ENCODE data around the gene NEUROD4.

Gene NEUROD4

GRCh38 chr12:55060470-55060869, 40.7 kb downstream of the NEUROD4 start:
- DNase-seq (ENCODE audit: low read depth in 2 of 2), result no peak

- no peak for DNase-seq (ENCODE audit: low read depth in 2 of 2)
Measured at GRCh38 chr12:55061024-55061423, 41.2 kb downstream of the NEUROD4 start.

- DNase-seq (ENCODE audit: low read depth in 2 of 2), result no peak
Measured at GRCh38 chr12:55063291-55063690, 43.5 kb downstream of the NEUROD4 start.

- DNase-seq (ENCODE audit: low read depth in 2 of 2), result no peak
Measured at GRCh38 chr12:55065535-55065934, 45.8 kb downstream of the NEUROD4 start.

GRCh38 chr12:55067701-55068100, 47.9 kb downstream of the NEUROD4 start:
- no peak for DNase-seq (ENCODE audit: low read depth in 2 of 2)

- DNase-seq (ENCODE audit: low read depth in 2 of 2), result no peak
Measured at GRCh38 chr12:55068416-55069010, 48.7 kb downstream of the NEUROD4 start.

- DNase-seq (ENCODE audit: low read depth in 2 of 2), result peak; percentile 26 to 64
Measured at GRCh38 chr12:55072083-55072482, 52.3 kb downstream of the NEUROD4 start.

- DNase-seq (ENCODE audit: low read depth in 2 of 2), result peak; percentile 60 to 63
Measured at GRCh38 chr12:55073043-55074022, 53.6 kb downstream of the NEUROD4 start.

- DNase-seq (ENCODE audit: low read depth in 2 of 2), result no peak
Measured at GRCh38 chr12:55074806-55075205, 55.0 kb downstream of the NEUROD4 start.

All from activated CD8-positive, alpha-beta memory T cell treated with anti-CD3 and anti-CD28 coated beads for 4 hours (primary cell).